SK-N-SH (cell line): Measurements from ENCODE around the gene MYL2. TPM values are rescaled to one million over a fixed set of nuclear protein-coding genes. Genes with fewer than 3 reads are reported as not detected.

Experiments used
- CTCF ChIA-PET: fragments of 300-600, 350-600 bp; formaldehyde crosslinking; extraction: SDS; loops from one replicate; lab custom pipeline; 2021; lab: Yijun Ruan, JAX
- POLR2A ChIA-PET: fragments of 350-600 bp; sonication (Branson Sonifier 250); formaldehyde crosslinking; extraction: SDS; loops from one replicate; lab custom pipeline; 2020; ENCODE audit warnings: antibody characterized with exemption, inconsistent platforms; lab: Yijun Ruan, JAX
- DNase-seq: peaks from one replicate; pipeline ENCODE4 v3.0.0; 2012
- H2AFZ ChIP-seq: fragments of 200-600 bp; sonication (generic); 2 replicates; pipeline ENCODE4 v1.8.1; 2016; ENCODE audit warnings: antibody characterized with exemption, mild to moderate bottlenecking, low read depth
- H3F3A ChIP-seq: fragments of 200-600 bp; sonication (generic); replicated peaks from 2 replicates; pipeline ENCODE3; 2016; ENCODE audit warnings: antibody characterized with exemption, mild to moderate bottlenecking; ENCODE audit not compliant: insufficient read depth
- H3K27ac ChIP-seq, 2 experiments: fragments of 200-500 bp in 1 of 2; fragments of 200-600 bp in 1 of 2; sonication (Bioruptor generic) in 1 of 2; sonication (generic), shearing (Covaris generic) in 1 of 2; 2 replicates each; pipeline versions ENCODE4 v1.5.1 to v1.6.1; 2014 to 2016; ENCODE audit warnings: low read depth in 2 of 2, inconsistent platforms in 1 of 2, low read length in 1 of 2, mild to moderate bottlenecking in 1 of 2, mixed read lengths in 1 of 2
- H3K27me3 ChIP-seq: fragments of 200-600 bp; sonication (generic), shearing (Covaris generic); 2 replicates; pipeline ENCODE4 v1.6.1; 2016; ENCODE audit warnings: mixed run types; ENCODE audit not compliant: insufficient read depth
- H3K36me3 ChIP-seq, 2 experiments: fragments of 200-500 bp in 1 of 2; fragments of 200-600 bp in 1 of 2; sonication (Bioruptor generic) in 1 of 2; sonication (generic) in 1 of 2; replicated peaks in 1 of 2; 2 replicates each; pipeline versions ENCODE3 to v1.5.1; 2014 to 2016; ENCODE audit warnings: low read length in 1 of 2, mild to moderate bottlenecking in 1 of 2; ENCODE audit not compliant: insufficient read depth in 2 of 2, control insufficient read depth in 1 of 2
- H3K4me1 ChIP-seq, 2 experiments: fragments of 200-500 bp in 1 of 2; fragments of 200-600 bp in 1 of 2; sonication (Bioruptor generic) in 1 of 2; sonication (generic), shearing (Covaris generic) in 1 of 2; 2 replicates each; pipeline versions ENCODE4 v1.5.1 to v1.6.1; 2014 to 2016; ENCODE audit warnings: low read depth in 1 of 2, low read length in 1 of 2, mixed run types in 1 of 2; ENCODE audit not compliant: insufficient read depth in 2 of 2, control insufficient read depth in 1 of 2
- H3K4me2 ChIP-seq: fragments of 200-600 bp; sonication (generic), shearing (Covaris generic); 2 replicates; pipeline ENCODE4 v1.6.1; 2017; ENCODE audit warnings: mixed run types
- H3K4me3 ChIP-seq, 2 experiments: fragments of 200-500 bp in 1 of 2; fragments of 200-600 bp in 1 of 2; sonication (Bioruptor generic) in 1 of 2; sonication (generic), shearing (Covaris generic) in 1 of 2; 2 replicates each; pipeline versions ENCODE4 v1.5.1 to v1.8.1; 2014 to 2016; ENCODE audit warnings: low read depth in 2 of 2, inconsistent platforms in 1 of 2, low read length in 1 of 2, mild to moderate bottlenecking in 1 of 2, mixed read lengths in 1 of 2, moderate library complexity in 1 of 2
- H3K79me2 ChIP-seq: fragments of 200-600 bp; sonication (generic); 2 replicates; pipeline ENCODE4 v1.8.1; 2017; ENCODE audit warnings: mild to moderate bottlenecking; ENCODE audit not compliant: insufficient read depth
- H3K9ac ChIP-seq: fragments of 200-600 bp; sonication (generic); 2 replicates; pipeline ENCODE4 v1.6.1; 2017; ENCODE audit warnings: mixed run types
- H3K9me2 ChIP-seq: fragments of 200-600 bp; sonication (generic); 2 replicates; pipeline ENCODE4 v1.6.1; 2017; ENCODE audit warnings: mixed run types
- H3K9me3 ChIP-seq: fragments of 200-600 bp; sonication (generic); 2 replicates; pipeline ENCODE4 v1.6.1; 2017; ENCODE audit warnings: mixed run types, mild to moderate bottlenecking, moderate library complexity
- H4K20me1 ChIP-seq: fragments of 200-600 bp; sonication (generic); 2 replicates; pipeline ENCODE4 v1.6.1; 2017; ENCODE audit warnings: mild to moderate bottlenecking, mixed run types; ENCODE audit not compliant: insufficient read depth
- CHD2 ChIP-seq: fragments of 150-350 bp; IDR thresholded peaks from 2 replicates; pipeline ENCODE4 v1.6.1; 2018; ENCODE audit warnings: low read length; ENCODE audit not compliant: partially characterized antibody
- ELF1 ChIP-seq: IDR thresholded peaks from 2 replicates; pipeline ENCODE4 v1.4.0; 2012
- EP300 ChIP-seq, 2 experiments: IDR thresholded peaks; 2 replicates each; pipeline versions ENCODE4 v1.4.0 to v1.6.1; 2012; ENCODE audit warnings: borderline replicate concordance in 1 of 2, low read depth in 1 of 2, low read length in 1 of 2
- EZH2phosphoT487 ChIP-seq: fragments of 200-600 bp; sonication (generic); IDR thresholded peaks from 2 replicates; pipeline ENCODE4 v1.6.1; 2017; ENCODE audit warnings: low read depth, mixed run types, mild to moderate bottlenecking, antibody characterized with exemption, moderate library complexity, borderline replicate concordance
- FOSL2 ChIP-seq: IDR thresholded peaks from 2 replicates; pipeline ENCODE4 v1.4.0; 2012; ENCODE audit warnings: low read depth, mild to moderate bottlenecking, moderate library complexity, borderline replicate concordance
- GABPA ChIP-seq: IDR thresholded peaks from 2 replicates; pipeline ENCODE4 v1.4.0; 2012; ENCODE audit warnings: low read depth, mild to moderate bottlenecking
- GATA2 ChIP-seq: sonication (generic); formaldehyde crosslinking; IDR thresholded peaks from 2 replicates; pipeline ENCODE4 v1.5.0; 2020; ENCODE audit warnings: mild to moderate bottlenecking, missing genetic modification reagents
- MEF2A ChIP-seq: IDR thresholded peaks from 2 replicates; pipeline ENCODE4 v1.4.0; 2012; ENCODE audit warnings: low read depth, borderline replicate concordance
- MXI1 ChIP-seq: IDR thresholded peaks from 2 replicates; pipeline ENCODE4 v1.6.1; 2012; ENCODE audit warnings: mild to moderate bottlenecking, low read depth, low read length, improper control_type of control experiment
- POLR2AphosphoS5 ChIP-seq: IDR thresholded peaks from 2 replicates; pipeline ENCODE4 v1.6.1; 2012; ENCODE audit warnings: low read depth, low read length
- RCOR1 ChIP-seq: fragments of 150-350 bp; IDR thresholded peaks from 2 replicates; pipeline ENCODE4 v1.6.1; 2017; ENCODE audit warnings: antibody characterized with exemption, low read length
- RXRA ChIP-seq: IDR thresholded peaks from 2 replicates; pipeline ENCODE4 v1.4.0; 2012; ENCODE audit warnings: low read depth, mild to moderate bottlenecking, borderline replicate concordance
- WGBS: methylation state at CpG from one replicate; pipeline ENCODE4 v1.1.6; 2017; ENCODE audit warnings: low lambda C conversion rate; 5-methylcytosine and 5-hydroxymethylcytosine counted together
- polyA plus RNA-seq, 3 experiments: library from polyadenylated mRNA; depleted of rRNA; stranded (reverse); fragments of >200 nt; gene quantifications; 2 replicates each; pipeline ENCODE4 v1.2.3, GENCODE V29; 2012
- TF ChIP-seq, protein P1 (sequence below): fragments of 200-600 bp; sonication (generic); IDR thresholded peaks from 2 replicates; pipeline ENCODE4 v1.6.1; 2017; ENCODE audit warnings: antibody characterized with exemption, mild to moderate bottlenecking, moderate library complexity

The MYL2 gene
- polyA plus RNA-seq, 1 of the 3 experiments (the other 2 are of a cell fraction) = not detected

DNA sequence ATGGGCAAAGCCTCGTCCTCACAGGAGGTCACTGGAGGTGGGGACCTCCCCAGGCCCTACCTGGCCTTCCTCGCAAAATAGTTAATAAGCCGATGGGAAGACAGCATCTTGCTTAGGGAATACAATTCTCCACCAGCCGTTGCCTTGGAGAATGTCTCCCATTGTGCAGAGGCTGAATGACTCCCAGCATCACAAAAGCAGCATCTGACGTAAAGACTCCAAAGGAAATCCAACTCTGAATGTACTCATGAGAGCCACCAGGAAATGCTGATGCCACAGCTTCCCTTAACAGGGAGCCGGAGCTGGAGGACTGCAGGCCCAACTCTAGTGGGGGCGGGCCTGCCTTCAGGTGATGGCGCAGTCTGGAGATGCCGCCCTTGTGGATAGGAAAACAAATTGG is 58.0 kb downstream of the MYL2 start:
- POLR2A ChIA-PET = no interaction called here
- CTCF ChIA-PET = no interaction called here
- Histone ChIP-seq H3K9ac (no peak overlapping the region), H3K9me3 (no peaks in the 10 kb centered on the region), H3K4me2 (no peak overlapping the region), H4K20me1 (no peaks in the 10 kb centered on the region)
- TF ChIP-seq CHD2 (no peak), RCOR1 (no peak), GATA2 (CRISPR knock-in tag) (no peak), GABPA (no peak), FOSL2 (no peak), EP300 (IDR thresholded peaks at IDR 0.05; ENCODE audit: borderline replicate concordance in 1 of 2, low read depth in 1 of 2, low read length in 1 of 2) (no peak), EZH2phosphoT487 (no peak)
- TF ChIP-seq, protein P1, sequence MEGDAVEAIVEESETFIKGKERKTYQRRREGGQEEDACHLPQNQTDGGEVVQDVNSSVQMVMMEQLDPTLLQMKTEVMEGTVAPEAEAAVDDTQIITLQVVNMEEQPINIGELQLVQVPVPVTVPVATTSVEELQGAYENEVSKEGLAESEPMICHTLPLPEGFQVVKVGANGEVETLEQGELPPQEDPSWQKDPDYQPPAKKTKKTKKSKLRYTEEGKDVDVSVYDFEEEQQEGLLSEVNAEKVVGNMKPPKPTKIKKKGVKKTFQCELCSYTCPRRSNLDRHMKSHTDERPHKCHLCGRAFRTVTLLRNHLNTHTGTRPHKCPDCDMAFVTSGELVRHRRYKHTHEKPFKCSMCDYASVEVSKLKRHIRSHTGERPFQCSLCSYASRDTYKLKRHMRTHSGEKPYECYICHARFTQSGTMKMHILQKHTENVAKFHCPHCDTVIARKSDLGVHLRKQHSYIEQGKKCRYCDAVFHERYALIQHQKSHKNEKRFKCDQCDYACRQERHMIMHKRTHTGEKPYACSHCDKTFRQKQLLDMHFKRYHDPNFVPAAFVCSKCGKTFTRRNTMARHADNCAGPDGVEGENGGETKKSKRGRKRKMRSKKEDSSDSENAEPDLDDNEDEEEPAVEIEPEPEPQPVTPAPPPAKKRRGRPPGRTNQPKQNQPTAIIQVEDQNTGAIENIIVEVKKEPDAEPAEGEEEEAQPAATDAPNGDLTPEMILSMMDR = no peak
- TF ChIP-seq, all 33 proteins: peak for 0
- H3K36me3 ChIP-seq = no peaks in the 10 kb centered on the region
- no peak overlapping the region for H3K4me3 ChIP-seq
- H3K9me2 ChIP-seq = no peaks in the 10 kb centered on the region
- 83% methylated on average over 6 of the region's 9 CpGs for WGBS
- H3K27me3 ChIP-seq = no peaks in the 10 kb centered on the region
- no peak overlapping the region for H3K27ac ChIP-seq
- no peaks in the 10 kb centered on the region for H3F3A ChIP-seq
- no peaks in the 10 kb centered on the region for H3K79me2 ChIP-seq
- no peak for DNase-seq
- H3K4me1 ChIP-seq = no peaks in the 10 kb centered on the region
- no peak overlapping the region for H2AFZ ChIP-seq

- no peak for DNase-seq
- no peak for TF ChIP-seq MXI1
- TF ChIP-seq ELF1 = no peak
- TF ChIP-seq RXRA = no peak
- no peak for TF ChIP-seq CHD2
- no peak for TF ChIP-seq MEF2A
- no peak for TF ChIP-seq POLR2AphosphoS5
- H3K27ac ChIP-seq = no peak overlapping the region
- no peaks in the 10 kb centered on the region for H4K20me1 ChIP-seq
- no peaks in the 10 kb centered on the region for H3F3A ChIP-seq
- no peak overlapping the region for H3K4me3 ChIP-seq
- H3K9me2 ChIP-seq = no peaks in the 10 kb centered on the region
- ChIA-PET POLR2A (no interaction called here), CTCF (no interaction called here)
- no peaks in the 10 kb centered on the region for H3K27me3 ChIP-seq
- no peaks in the 10 kb centered on the region for H3K4me1 ChIP-seq
- no peak overlapping the region for H3K9ac ChIP-seq
- no peaks in the 10 kb centered on the region for H3K36me3 ChIP-seq
- H3K4me2 ChIP-seq = no peak overlapping the region
- H3K9me3 ChIP-seq = no peaks in the 10 kb centered on the region
- no peaks in the 10 kb centered on the region for H3K79me2 ChIP-seq
- WGBS = 73% methylated on average over 7 of the region's 7 CpGs
- no peak overlapping the region for H2AFZ ChIP-seq
Observed at GRCh38 chr12:110861729-110862128, 58.6 kb downstream of the MYL2 start.

Other genes with a start within 250 kb of the MYL2 start
- gene HVCN1, start 231.5 kb downstream of the MYL2 start, polyA plus RNA-seq (2012; rRNA removed) = 0.03 TPM in 2 replicates
- gene PPP1CC, start 177.7 kb downstream of the MYL2 start, polyA plus RNA-seq (2012; rRNA removed) = 62.0 and 74.3 TPM in 2 replicates
- not detected in 2 replicates for gene CCDC63, start 73.6 kb downstream of the MYL2 start, polyA plus RNA-seq (2012; rRNA removed)
- 0.07 and 0.08 TPM in 2 replicates for gene CUX2, start 113.6 kb upstream of the MYL2 start, polyA plus RNA-seq (2012; rRNA removed)